Fibroblast of lung (primary cell): Measurements from ENCODE around the gene LRRC15. TPM values are rescaled to one million over a fixed set of nuclear protein-coding genes. Genes with fewer than 3 reads are reported as not detected.

ENCODE experiments used
- DNase-seq, 2 donors: peaks; one replicate each; pipeline versions ENCODE4 v3.0.0 to v3.0.0-alpha.2; 2010; ENCODE audit warnings: low read depth in 2 of 2
- H2AFZ ChIP-seq: 2 replicates; pipeline ENCODE4 v1.5.1; 2012; ENCODE audit warnings: low read length, control low read depth, inconsistent platforms
- H3K27ac ChIP-seq: 2 replicates; pipeline ENCODE4 v1.5.1; 2011; ENCODE audit warnings: low read length, control low read depth; ENCODE audit not compliant: insufficient read depth
- H3K27me3 ChIP-seq: 2 replicates; pipeline ENCODE4 v1.5.1; 2011; ENCODE audit warnings: mild to moderate bottlenecking, low read length; ENCODE audit not compliant: control insufficient read depth, insufficient read depth
- H3K36me3 ChIP-seq: 2 replicates; pipeline ENCODE4 v1.5.1; 2011; ENCODE audit warnings: low read length; ENCODE audit not compliant: control insufficient read depth, insufficient read depth
- H3K4me1 ChIP-seq: 2 replicates; pipeline ENCODE4 v1.5.1; 2011; ENCODE audit warnings: low read length; ENCODE audit not compliant: control insufficient read depth, insufficient read depth; ENCODE audit errors: extremely low read depth
- H3K4me2 ChIP-seq: 2 replicates; pipeline ENCODE4 v1.5.1; 2011; ENCODE audit warnings: low read length, control low read depth; ENCODE audit not compliant: insufficient read depth; ENCODE audit errors: extremely low read depth
- H3K4me3 ChIP-seq, 4 experiments: fragments of 200-600 bp in 1 of 4; sonication (generic) in 1 of 4; replicated peaks in 1 of 4; 2 replicates each; pipeline ENCODE4 v1.5.1; 2011 to 2016; ENCODE audit warnings: low read length in 4 of 4, low read depth in 3 of 4, mild to moderate bottlenecking in 3 of 4, control low read depth in 2 of 4, inconsistent platforms in 1 of 4, mixed read lengths in 1 of 4; ENCODE audit not compliant: insufficient read depth in 1 of 4; ENCODE audit errors: control extremely low read depth in 1 of 4
- H3K79me2 ChIP-seq: 2 replicates; pipeline ENCODE4 v1.5.1; 2012; ENCODE audit warnings: mild to moderate bottlenecking, low read length, inconsistent platforms; ENCODE audit not compliant: control insufficient read depth, insufficient read depth
- H3K9ac ChIP-seq: 2 replicates; pipeline ENCODE4 v1.5.1; 2011; ENCODE audit warnings: mild to moderate bottlenecking, low read length, control low read depth; ENCODE audit not compliant: insufficient read depth
- H3K9me3 ChIP-seq: 2 replicates; pipeline ENCODE4 v1.5.1; 2012; ENCODE audit warnings: low read depth, low read length; ENCODE audit not compliant: control insufficient read depth, insufficient read depth
- H4K20me1 ChIP-seq: 2 replicates; pipeline ENCODE4 v1.5.1; 2011; ENCODE audit warnings: low read length; ENCODE audit not compliant: control insufficient read depth, insufficient read depth; ENCODE audit errors: extremely low read depth
- CTCF ChIP-seq, 2 donors: IDR thresholded peaks in 1 of 2; conservative IDR thresholded peaks in 1 of 2; 1 replicate in 1 of 2; 2 replicates in 1 of 2; pipeline ENCODE4 v1.5.1; 2011 to 2012; ENCODE audit warnings: low read length in 2 of 2, control low read depth in 1 of 2, inconsistent platforms in 1 of 2, low read depth in 1 of 2, mild to moderate bottlenecking in 1 of 2
- EZH2 ChIP-seq: IDR thresholded peaks from 2 replicates; pipeline ENCODE4 v1.5.1; 2012; ENCODE audit warnings: low read length, control low read depth, mild to moderate bottlenecking; ENCODE audit errors: missing control alignments
- polyA plus RNA-seq, 2 donors: library from polyadenylated mRNA; depleted of rRNA in 1 of 2; stranded (reverse) in 1 of 2; unstranded in 1 of 2; fragments of >200 nt; gene quantifications; 2 replicates each; pipeline ENCODE4 v1.2.1, GENCODE V29; 2011 to 2012; ENCODE audit warnings: missing spikeins in 1 of 2
- total RNA-seq: library from RNA; depleted of rRNA; stranded (reverse); fragments of >200 nt; gene quantifications from 2 replicates; pipeline ENCODE4 v1.2.1, GENCODE V29; 2014

LRRC15 gene
- total and polyA plus RNA-seq, 2 donors (not counting 1 experiment from before 2014, with no cell fraction given): 0.58 to 2.3 TPM

GRCh38 chr3:194374935-194375334 lies 5.4 kb upstream of the LRRC15 start:
- no peak overlapping the region for H3K9ac ChIP-seq
- H3K79me2 ChIP-seq: no peaks in the 10 kb centered on the region
- no peak overlapping the region for H3K4me3 ChIP-seq
- no peaks in the 10 kb centered on the region for H3K36me3 ChIP-seq
- H3K27me3 ChIP-seq: peaks cover 7% of the 10 kb centered on the region
- H3K9me3 ChIP-seq: no peaks in the 10 kb centered on the region
- no peak overlapping the region for H2AFZ ChIP-seq
- H4K20me1 ChIP-seq: no peaks in the 10 kb centered on the region
- H3K4me1 ChIP-seq: no peaks in the 10 kb centered on the region
- no peak for TF ChIP-seq CTCF (conservative IDR thresholded peaks at IDR 0.05 in 1 of 2, IDR thresholded peaks at IDR 0.05 in 1 of 2; ENCODE audit: low read depth in 1 of 2, low read length in 2 of 2)
- no peak for TF ChIP-seq EZH2
- no peak overlapping the region for H3K4me2 ChIP-seq
- H3K27ac ChIP-seq: no peak overlapping the region
- no peak for DNase-seq

GRCh38 chr3:194373899-194374298 lies 4.4 kb upstream of the LRRC15 start:
- Histone ChIP-seq H3K36me3 (no peaks in the 10 kb centered on the region), H3K4me1 (peaks cover 7% of the 10 kb centered on the region), H2AFZ (no peak overlapping the region), H3K4me3 (no peak overlapping the region), H3K79me2 (no peaks in the 10 kb centered on the region), H4K20me1 (no peaks in the 10 kb centered on the region), H3K4me2 (no peak overlapping the region), H3K27ac (no peak overlapping the region), H3K9ac (no peak overlapping the region), H3K27me3 (peaks cover 4% of the 10 kb centered on the region), H3K9me3 (no peaks in the 10 kb centered on the region)
- no peak for DNase-seq
- TF ChIP-seq CTCF (conservative IDR thresholded peaks at IDR 0.05 in 1 of 2, IDR thresholded peaks at IDR 0.05 in 1 of 2; ENCODE audit: low read depth in 1 of 2, low read length in 2 of 2) (no peak), EZH2 (no peak)

- Histone ChIP-seq H3K9me3 (no peaks in the 10 kb centered on the region), H3K4me2 (no peak overlapping the region), H3K79me2 (no peaks in the 10 kb centered on the region), H2AFZ (no peak overlapping the region), H3K4me1 (peaks cover 11% of the 10 kb centered on the region), H3K36me3 (no peaks in the 10 kb centered on the region), H3K4me3 (no peak overlapping the region), H3K27me3 (peaks cover 4% of the 10 kb centered on the region), H4K20me1 (no peaks in the 10 kb centered on the region), H3K27ac (no peak overlapping the region), H3K9ac (no peak overlapping the region)
- TF ChIP-seq EZH2 (no peak), CTCF (conservative IDR thresholded peaks at IDR 0.05 in 1 of 2, IDR thresholded peaks at IDR 0.05 in 1 of 2; ENCODE audit: low read depth in 1 of 2, low read length in 2 of 2) (no peak)
- no peak for DNase-seq
Observed at GRCh38 chr3:194373028-194373427, 3.5 kb upstream of the LRRC15 start.
